Measurements from ENCODE around the gene INAFM2.

The INAFM2 gene

GRCh38 chr15:40303576-40303975, 19.9 kb upstream of the INAFM2 start:
- no peak overlapping the region for H3K27ac ChIP-seq
- DNase-seq (ENCODE audit: low read depth, low spot score): no peak

GRCh38 chr15:40305281-40305680, 18.2 kb upstream of the INAFM2 start:
- no peak overlapping the region for H3K27ac ChIP-seq

GRCh38 chr15:40306371-40306770, 17.1 kb upstream of the INAFM2 start:
- no peak for DNase-seq (ENCODE audit: low read depth, low spot score)
- H3K27ac ChIP-seq: no peak overlapping the region

More at GRCh38 chr15:40305281-40305680, 18.2 kb upstream of the INAFM2 start:
- no peak for DNase-seq (ENCODE audit: low read depth, low spot score)

GRCh38 chr15:40306908-40307307, 16.6 kb upstream of the INAFM2 start:
- no peak overlapping the region for H3K27ac ChIP-seq
- no peak for DNase-seq (ENCODE audit: low read depth, low spot score)

- no peak for DNase-seq (ENCODE audit: low read depth, low spot score)
- H3K27ac ChIP-seq: no peak within 1 kb of the TSS
These were observed 15.9 kb upstream of the INAFM2 start, which contains the start of gene PLCB2 for GRCh38 chr15:40307421-40308211. Gene PLCB2 (minus strand): TSS chr15:40307935. CDS start chr15:40307672, 263 bp downstream.

- H3K27ac ChIP-seq: no peak overlapping the region
- no peak for DNase-seq (ENCODE audit: low read depth, low spot score)
These were observed 14.1 kb upstream of the INAFM2 start for GRCh38 chr15:40309344-40309862.

GRCh38 chr15:40310001-40310959, 13.2 kb upstream of the INAFM2 start:
- DNase-seq (ENCODE audit: low read depth, low spot score): no peak
- H3K27ac ChIP-seq: no peak overlapping the region

- no peak overlapping the region for H3K27ac ChIP-seq
- DNase-seq (ENCODE audit: low read depth, low spot score): no peak
These were observed 12.5 kb upstream of the INAFM2 start for GRCh38 chr15:40310993-40311392.

- no peak for DNase-seq (ENCODE audit: low read depth, low spot score)
- H3K27ac ChIP-seq: no peak overlapping the region
These were observed 10.9 kb upstream of the INAFM2 start for GRCh38 chr15:40312370-40313158.

GRCh38 chr15:40313531-40314398, 9.7 kb upstream of the INAFM2 start:
- peak; percentile 31 for DNase-seq (ENCODE audit: low read depth, low spot score)

GRCh38 chr15:40314723-40315276, 8.7 kb upstream of the INAFM2 start:
- H3K27ac ChIP-seq: no peak overlapping the region
- no peak for DNase-seq (ENCODE audit: low read depth, low spot score)

More at GRCh38 chr15:40313531-40314398, 9.7 kb upstream of the INAFM2 start:
- no peak overlapping the region for H3K27ac ChIP-seq

- H3K27ac ChIP-seq: no peak overlapping the region
- no peak for DNase-seq (ENCODE audit: low read depth, low spot score)
These were observed 6.6 kb upstream of the INAFM2 start for GRCh38 chr15:40316931-40317330.

GRCh38 chr15:40317580-40317979, 5.9 kb upstream of the INAFM2 start:
- DNase-seq (ENCODE audit: low read depth, low spot score): no peak

GRCh38 chr15:40320409-40320808, 3.1 kb upstream of the INAFM2 start:
- no peak overlapping the region for H3K27ac ChIP-seq
- DNase-seq (ENCODE audit: low read depth, low spot score): no peak

More at GRCh38 chr15:40317580-40317979, 5.9 kb upstream of the INAFM2 start:
- no peak overlapping the region for H3K27ac ChIP-seq

GRCh38 chr15:40320931-40321371, 2.5 kb upstream of the INAFM2 start:
- no peak overlapping the region for H3K27ac ChIP-seq

GRCh38 chr15:40322531-40323238, 807 bp upstream of the INAFM2 start:
- no peak for DNase-seq (ENCODE audit: low read depth, low spot score)
- no peak overlapping the region for H3K27ac ChIP-seq

More at GRCh38 chr15:40320931-40321371, 2.5 kb upstream of the INAFM2 start:
- DNase-seq (ENCODE audit: low read depth, low spot score): no peak

GRCh38 chr15:40323953-40324937, 753 bp downstream of the INAFM2 start:
- DNase-seq (ENCODE audit: low read depth, low spot score): no peak
- no peak overlapping the region for H3K27ac ChIP-seq

All from epithelial cell of prostate (primary cell).